Adrenal gland (tissue), 12 donors: Measurements from ENCODE around the gene CYB5R3. TPM values are rescaled to one million over a fixed set of nuclear protein-coding genes. Genes with fewer than 3 reads are reported as not detected.
"Not testable (repeated sequence)": the region's sequence is repeated elsewhere in the genome, so short reads cannot be mapped to it uniquely, and the experiment has no call there.

Experiments used
- DNase-seq, 7 donors: peaks; one replicate each; pipeline ENCODE4 v3.0.0-alpha.2; 2019 to 2020
- H3K27ac ChIP-seq, 5 donors: fragments of 200-600 bp; sonication (generic) in 4 of 5; 1 replicate in 3 of 5; 2 replicates in 2 of 5; pipeline versions ENCODE4 v1.5.1 to v1.8.0; 2016 to 2020; ENCODE audit warnings: mild to moderate bottlenecking in 1 of 5
- H3K27me3 ChIP-seq: fragments of 200-600 bp; 2 replicates; pipeline ENCODE4 v1.8.0; 2021
- H3K36me3 ChIP-seq, 2 donors: fragments of 200-600 bp; replicated peaks in 1 of 2; 1 replicate in 1 of 2; 2 replicates in 1 of 2; pipeline versions ENCODE4 v1.5.1 to v1.8.0; 2018 to 2022
- H3K4me1 ChIP-seq, 2 donors: fragments of 200-600 bp; replicated peaks in 1 of 2; 1 replicate in 1 of 2; 2 replicates in 1 of 2; pipeline versions ENCODE4 v1.5.1 to v1.8.0; 2018 to 2021
- H3K4me3 ChIP-seq, 4 donors: fragments of 200-600 bp; sonication (generic) in 3 of 4; one replicate each; pipeline ENCODE4 v1.5.1; 2016 to 2018
- H3K9me3 ChIP-seq, 3 donors: fragments of 200-600 bp; sonication (generic) in 1 of 3; replicated peaks in 1 of 3; 1 replicate in 2 of 3; 2 replicates in 1 of 3; pipeline versions ENCODE4 v1.5.1 to v1.8.0; 2016 to 2021
- CTCF ChIP-seq, 6 experiments: fragments of 450-650 bp in 4 of 6; fragments of 200-600 bp in 2 of 6; sonication (generic) in 1 of 6; IDR thresholded peaks; 1 replicate in 5 of 6; 2 replicates in 1 of 6; pipeline versions ENCODE4 v1.5.1 to v1.8.0; 2016 to 2021; ENCODE audit warnings: antibody characterized with exemption in 6 of 6, mild to moderate bottlenecking in 2 of 6, moderate library complexity in 1 of 6
- POLR2A ChIP-seq, 2 donors: fragments of 450-650 bp; IDR thresholded peaks; one replicate each; pipeline ENCODE4 v1.6.1; 2017; ENCODE audit warnings: antibody characterized with exemption in 2 of 2, mild to moderate bottlenecking in 2 of 2, moderate library complexity in 1 of 2
- WGBS, 4 donors: extraction: QIAGEN DNeasy Blood & Tissue Kit in 2 of 4; methylation state at CpG; one replicate each; pipeline versions ENCODE4 v1.1.5 to v1.1.7; 2013 to 2017; 5-methylcytosine and 5-hydroxymethylcytosine counted together
- intact Hi-C, 2 donors: fragments of 100-400 bp; cut with DNase I; formaldehyde crosslinking; loops; one replicate each; pipeline versions ENCODE4 v1.14.1 to v1.15.0; 2022 to 2023
- polyA plus RNA-seq, 3 donors: library from polyadenylated mRNA; stranded (reverse); fragments of 200-250 nt in 2 of 3; fragments of 350-450 nt in 1 of 3; fragmentation: Illumina TruSeq in 1 of 3; extraction: RNeasy Lipid Tissue Mini Kit (QIAGEN cat#74804) in 1 of 3; gene quantifications; one replicate each; pipeline ENCODE4 v1.2.3, GENCODE V29; 2013 to 2014
- total RNA-seq, 9 donors: library from RNA; depleted of rRNA in 4 of 9; stranded (reverse); fragments of >200 nt in 4 of 9; fragments of 120-200 nt in 1 of 9; fragmentation: NEBNext Ultra II Directional in 1 of 9; extraction: Animal tissue kit (Norgen Biotek cat#: 25700) in 1 of 9; gene quantifications; one replicate each; pipeline versions ENCODE4 v1.1.0 to v1.2.4, GENCODE V29; 2013 to 2023
- donor health status: healthy with polysubstance abuse.
- donor health status: Bipolar disorder and iron deficiency.
- donor health status: DM: yes; HTN: yes; CAD: no.
- donor health status: DM: no; HTN: no; CAD: no.
- donor health status: DM: no; HTN: no; CAD: no.
- donor health status: DM: yes; HTN: yes; CAD: no.

Gene CYB5R3
- total and polyA plus RNA-seq, 12 donors = 101 to 578 (median 251) TPM

- H3K27ac ChIP-seq = peak overlapping the region in 1 of 5 donors; percentile 28
- H3K36me3 ChIP-seq = no peaks in the 10 kb centered on the region
- H3K4me1 ChIP-seq = peaks cover 0 to 8% of the 10 kb centered on the region in 2 donors
- H3K4me3 ChIP-seq = no peak overlapping the region
- TF ChIP-seq POLR2A (IDR thresholded peaks at IDR 0.05) = no peak
- TF ChIP-seq CTCF (IDR thresholded peaks at IDR 0.05) = no peak
- H3K9me3 ChIP-seq = no peaks in the 10 kb centered on the region
- 63 to 79% (median 71%) methylated on average over 17 to 19 of the region's 19 CpGs for WGBS, 4 donors
- H3K27me3 ChIP-seq = no peaks in the 10 kb centered on the region
- intact Hi-C loops = no loop called here
- peak in 1 of 7 donors; percentile 25 for DNase-seq
Measured at GRCh38 chr22:42670921-42671709, 21.9 kb upstream of the CYB5R3 start.

GRCh38 chr22:42670046-42670445, 20.9 kb upstream of the CYB5R3 start:
- WGBS, 4 donors = 78 to 89% (median 83%) methylated on average over 4 of the region's 4 CpGs
- intact Hi-C loops = no loop called here
- peaks cover 0 to 8% of the 10 kb centered on the region in 2 donors for H3K4me1 ChIP-seq

GRCh38 chr22:42666393-42666792, 17.2 kb upstream of the CYB5R3 start:
- not testable (repeated sequence) for H3K4me1 ChIP-seq, H3K36me3 ChIP-seq, H3K27ac ChIP-seq, H3K4me3 ChIP-seq, H3K9me3 ChIP-seq, DNase-seq, H3K27me3 ChIP-seq
- intact Hi-C loops = loop anchor here in 1 of 2 donors (10.0 kb wide), 1 partner anchor 118 kb away; no protein-coding TSS in a partner anchor
- 90 to 96% (median 94%) methylated on average over 3 of the region's 3 CpGs for WGBS, 4 donors

More at GRCh38 chr22:42670046-42670445, 20.9 kb upstream of the CYB5R3 start:
- Histone ChIP-seq H3K36me3 (no peaks in the 10 kb centered on the region), H3K9me3 (no peaks in the 10 kb centered on the region), H3K27me3 (no peaks in the 10 kb centered on the region), H3K27ac (no peak overlapping the region), H3K4me3 (no peak overlapping the region)
- no peak for DNase-seq
- TF ChIP-seq POLR2A (IDR thresholded peaks at IDR 0.05) = no peak
- no peak for TF ChIP-seq CTCF (IDR thresholded peaks at IDR 0.05)

GRCh38 chr22:42664976-42665831, 16.0 kb upstream of the CYB5R3 start:
- no peaks in the 10 kb centered on the region for H3K27me3 ChIP-seq
- TF ChIP-seq CTCF (IDR thresholded peaks at IDR 0.05) (no peak), POLR2A (IDR thresholded peaks at IDR 0.05) (no peak)

More at GRCh38 chr22:42664976-42665831, 16.0 kb upstream of the CYB5R3 start:
- Histone ChIP-seq H3K9me3 (no peaks in the 10 kb centered on the region), H3K27ac (no peak overlapping the region), H3K4me3 (no peak overlapping the region), H3K4me1 (peaks cover 0 to 9% of the 10 kb centered on the region in 2 donors), H3K36me3 (no peaks in the 10 kb centered on the region)
- intact Hi-C loops = loop anchor here (5.0 to 10.0 kb wide), 3 partner anchors 37 to 157 kb away; no protein-coding TSS in a partner anchor
- 67 to 81% (median 73%) methylated on average over 3 to 11 of the region's 11 CpGs for WGBS, 4 donors
- DNase-seq = no peak
